ENCODE measurements around the gene C4A. TPM values are rescaled to one million over a fixed set of nuclear protein-coding genes. Genes with fewer than 3 reads are reported as not detected.

C4A gene
- total and polyA plus RNA-seq, 10 of the 15 experiments (the other 5 are each of a cell fraction or from before 2014, with no cell fraction given), result 0.13 to 5.4 (median 0.88) TPM; not detected in 1

GRCh38 chr6:31963921-31964320, 17.9 kb upstream of the C4A start:
- Histone ChIP-seq H2AFZ (ENCODE audit: control insufficient read depth, low read depth, low read length) (no peak overlapping the region), H4K20me1 (ENCODE audit: control insufficient read depth, insufficient read depth) (no peaks in the 10 kb centered on the region), H3K27me3 (replicated peaks in 1 of 2; ENCODE audit: control insufficient read depth in 2 of 2, insufficient read depth in 2 of 2, low read length in 1 of 2) (no peaks in the 10 kb centered on the region), H3K79me2 (ENCODE audit: control insufficient read depth, insufficient read depth, low read length) (peaks cover 15% of the 10 kb centered on the region), H3K27ac (ENCODE audit: control insufficient read depth, insufficient read depth) (no peak overlapping the region), H3K9ac (ENCODE audit: control insufficient read depth, insufficient read depth, low read length) (no peak overlapping the region), H3K4me1 (ENCODE audit: control insufficient read depth, insufficient read depth, low read length) (peaks cover 11% of the 10 kb centered on the region), H3K4me2 (ENCODE audit: control insufficient read depth, insufficient read depth) (no peak overlapping the region), H3K9me3 (replicated peaks; ENCODE audit: control insufficient read depth, insufficient read depth, low read length) (no peaks in the 10 kb centered on the region), H3K36me3 (ENCODE audit: control insufficient read depth in 2 of 2, insufficient read depth in 2 of 2, low read length in 1 of 2) (peaks cover 25% of the 10 kb centered on the region in 2 experiments), H3K4me3 (no peak overlapping the region)
- no peak for DNase-seq (ENCODE audit: low read depth, low spot score)
- intact Hi-C loops (cut with micrococcal nuclease; ENCODE audit: unreplicated experiment), result no loop called here
- SMC1A ChIA-PET (ENCODE audit: uncharacterized antibody, unreplicated experiment), result no interaction called here
- no peak for TF ChIP-seq POLR2AphosphoS5 (IDR thresholded peaks at IDR 0.05; ENCODE audit: low read length)
- TF ChIP-seq BCL3 (IDR thresholded peaks at IDR 0.05; ENCODE audit: borderline replicate concordance, insufficient read depth, low read depth, low read length, poor library complexity, severe bottlenecking), result peak; percentile 65
- RAD21 ChIA-PET (ENCODE audit: unreplicated experiment), result no interaction called here
- no peak for ATAC-seq
- BruUV-seq (replicated peaks), result no TSS peak
- POLR2A ChIA-PET, result no interaction called here
- CTCF ChIA-PET, result no interaction called here
- in situ Hi-C loops (cut with MboI), result no loop called here
- 96% methylated on average over 19 of the region's 19 CpGs for WGBS (ENCODE audit: insufficient coverage, insufficient replicate concordance, low lambda C conversion rate, missing lambda C conversion rate)
- FAIRE-seq, result no peak

- ChIA-PET POLR2A (no interaction called here), RAD21 (ENCODE audit: unreplicated experiment) (no interaction called here), SMC1A (ENCODE audit: uncharacterized antibody, unreplicated experiment) (interaction anchor here (0.6 kb wide), 2 partner anchors 327 to 391 kb away, joined by 3 read pairs; no protein-coding TSS in a partner anchor), CTCF (no interaction called here)
- BruUV-seq (replicated peaks), result no TSS peak
- TF ChIP-seq RAD51 (IDR thresholded peaks at IDR 0.05) (no peak), POLR2A (IDR thresholded peaks at IDR 0.05; ENCODE audit: low read depth, low read length) (0 out of 2 replicates have a peak, but pooled peaks have one; percentile 25)
- Histone ChIP-seq H4K20me1 (ENCODE audit: control insufficient read depth, insufficient read depth) (no peaks in the 10 kb centered on the region), H2AFZ (ENCODE audit: control insufficient read depth, low read depth, low read length) (no peak overlapping the region), H3K36me3 (ENCODE audit: control insufficient read depth in 2 of 2, insufficient read depth in 2 of 2, low read length in 1 of 2) (peaks cover 26 to 29% of the 10 kb centered on the region in 2 experiments), H3K27me3 (replicated peaks in 1 of 2; ENCODE audit: control insufficient read depth in 2 of 2, insufficient read depth in 2 of 2, low read length in 1 of 2) (no peaks in the 10 kb centered on the region), H3K9me3 (replicated peaks; ENCODE audit: control insufficient read depth, insufficient read depth, low read length) (no peaks in the 10 kb centered on the region), H3K79me2 (ENCODE audit: control insufficient read depth, insufficient read depth, low read length) (peaks cover 3% of the 10 kb centered on the region), H3K4me1 (ENCODE audit: control insufficient read depth, insufficient read depth, low read length) (peaks cover 5% of the 10 kb centered on the region; the same call in 1 of the 2 replicates), H3K4me3 (no peak overlapping the region), H3K27ac (ENCODE audit: control insufficient read depth, insufficient read depth) (no peak overlapping the region), H3K9ac (ENCODE audit: control insufficient read depth, insufficient read depth, low read length) (no peak overlapping the region), H3K4me2 (ENCODE audit: control insufficient read depth, insufficient read depth) (no peak overlapping the region)
- intact Hi-C loops (cut with micrococcal nuclease; ENCODE audit: unreplicated experiment) (no loop called here), in situ Hi-C loops (cut with MboI) (no loop called here)
- FAIRE-seq, result no peak
- 89% methylated on average over 13 of the region's 13 CpGs for WGBS (ENCODE audit: insufficient coverage, insufficient replicate concordance, low lambda C conversion rate, missing lambda C conversion rate)
- no peak for DNase-seq (ENCODE audit: low read depth, low spot score)
- no peak for ATAC-seq
Observed at GRCh38 chr6:31965700-31966099, 16.2 kb upstream of the C4A start.

All from GM12878 (cell line).